ENCODE data around the gene MEIS2. TPM values are rescaled to one million over a fixed set of nuclear protein-coding genes. Genes with fewer than 3 reads are reported as not detected.

Gene MEIS2
- total and polyA plus RNA-seq, 2 donors (not counting 3 experiments of a cell fraction or from before 2014, with no cell fraction given), result 22.5 to 26.2 TPM

DNA sequence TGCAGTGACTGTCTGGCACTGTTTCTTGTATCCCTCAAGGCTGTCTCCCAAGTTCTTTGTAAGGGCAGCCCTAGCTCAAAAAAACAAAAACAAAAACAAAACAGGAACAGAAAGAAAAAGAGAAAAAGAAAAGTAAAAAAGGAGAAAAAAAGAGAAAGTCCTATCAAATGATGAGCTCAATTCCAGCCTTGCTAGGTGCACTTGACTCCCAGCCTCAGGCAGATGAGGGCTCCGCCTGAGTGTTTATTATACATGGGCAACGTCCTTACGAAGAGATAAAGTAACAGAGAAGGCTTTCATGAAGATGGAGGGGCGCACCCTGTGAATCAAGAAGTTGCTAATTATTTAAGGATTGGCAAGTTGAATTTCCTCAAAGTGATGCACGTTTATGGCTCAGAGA is 175.3 kb downstream of the MEIS2 start:
- dilution Hi-C loops (cut with MboI; ENCODE audit: extremely low pct_ligation_motif_present, low sequenced_read_pairs), result no loop called here
- Histone ChIP-seq H3K9ac (replicated peaks; ENCODE audit: extremely low read depth, insufficient read depth, low read length) (no peak overlapping the region), H3K27me3 (ENCODE audit: control insufficient read depth in 2 of 2, insufficient read depth in 2 of 2, low read length in 2 of 2) (no peaks in the 10 kb centered on the region), H3K79me2 (ENCODE audit: control insufficient read depth, insufficient read depth, low read length) (no peaks in the 10 kb centered on the region), H3K9me3 (replicated peaks; ENCODE audit: control insufficient read depth, insufficient read depth, low read length) (no peaks in the 10 kb centered on the region), H3K36me3 (ENCODE audit: control insufficient read depth in 2 of 2, extremely low read depth in 1 of 2, insufficient read depth in 2 of 2, low read length in 2 of 2) (no peaks in the 10 kb centered on the region), H3K4me2 (ENCODE audit: insufficient read depth, low read length) (no peak overlapping the region), H3K4me1 (ENCODE audit: control insufficient read depth, extremely low read depth, insufficient read depth, low read length) (no peaks in the 10 kb centered on the region), H3K4me3 (replicated peaks in 1 of 3; ENCODE audit: insufficient read depth in 1 of 3, low read depth in 1 of 3, low read length in 3 of 3) (no peak overlapping the region), H3K27ac (ENCODE audit: insufficient read depth, low read depth, low read length) (no peak overlapping the region), H4K20me1 (replicated peaks; ENCODE audit: control insufficient read depth, extremely low read depth, insufficient read depth, low read length) (no peaks in the 10 kb centered on the region), H3K9me1 (replicated peaks; ENCODE audit: control insufficient read depth, extremely low read depth, insufficient read depth, low read length) (no peaks in the 10 kb centered on the region), H2AFZ (ENCODE audit: low read depth, low read length) (no peak overlapping the region)
- ChIA-PET CTCF (no interaction called here), POLR2A (no interaction called here)
- BruUV-seq (replicated peaks), result no TSS peak
- intact Hi-C loops (cut with micrococcal nuclease), result no loop called here
- no peak for FAIRE-seq
- TF ChIP-seq FOS (IDR thresholded peaks at IDR 0.05; ENCODE audit: borderline replicate concordance, insufficient read depth, low read length) (no peak), CTCF (IDR thresholded peaks at IDR 0.05; ENCODE audit: extremely low read depth in 1 of 2, insufficient read depth in 1 of 2, low read depth in 1 of 2, low read length in 2 of 2) (no peak), JUN (IDR thresholded peaks at IDR 0.05; ENCODE audit: borderline replicate concordance, insufficient read depth, insufficient read length, low read depth) (no peak), MAX (IDR thresholded peaks at IDR 0.05; ENCODE audit: insufficient read depth, insufficient read length) (no peak), MYC (IDR thresholded peaks at IDR 0.05; ENCODE audit: low read depth, low read length) (no peak), POLR2AphosphoS5 (IDR thresholded peaks at IDR 0.05; ENCODE audit: insufficient read depth, low read depth, low read length) (no peak), GATA2 (IDR thresholded peaks at IDR 0.05; ENCODE audit: insufficient read depth, insufficient read length, low read depth, low read length) (no peak)
- no peak for DNase-seq (ENCODE audit: low read depth, low spot score)
